HG03378 (cell line): ENCODE results near the gene PABPN1.

ENCODE experiments used
- ATAC-seq: cut with Tn5 transposase; IDR thresholded peaks from one replicate; pipeline ENCODE4 v1.9.1; 2021; ENCODE audit warnings: mild to moderate bottlenecking, moderate library complexity; ENCODE audit not compliant: unreplicated experiment

PABPN1 gene

DNA sequence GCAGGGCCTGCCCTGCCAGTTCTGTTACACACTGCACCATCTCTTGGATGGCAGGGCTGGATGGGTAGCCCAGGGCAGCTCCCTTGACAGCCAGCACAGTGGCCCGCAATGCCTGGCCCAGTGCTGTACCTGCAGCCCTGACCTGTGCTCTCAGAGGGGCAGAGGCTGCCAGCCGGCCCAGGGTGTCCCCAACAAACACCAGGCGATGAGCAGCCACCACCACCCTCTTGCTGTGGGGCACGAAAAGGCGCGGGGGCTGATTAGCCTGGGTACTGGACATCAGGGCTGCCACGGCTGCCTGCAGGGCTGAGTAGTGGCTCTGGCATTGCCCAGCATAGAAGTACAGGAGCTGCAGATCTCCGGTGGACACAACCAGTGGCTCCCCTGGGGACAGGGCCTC lies 36.0 kb downstream of the PABPN1 start:
- ATAC-seq: no peak

DNA sequence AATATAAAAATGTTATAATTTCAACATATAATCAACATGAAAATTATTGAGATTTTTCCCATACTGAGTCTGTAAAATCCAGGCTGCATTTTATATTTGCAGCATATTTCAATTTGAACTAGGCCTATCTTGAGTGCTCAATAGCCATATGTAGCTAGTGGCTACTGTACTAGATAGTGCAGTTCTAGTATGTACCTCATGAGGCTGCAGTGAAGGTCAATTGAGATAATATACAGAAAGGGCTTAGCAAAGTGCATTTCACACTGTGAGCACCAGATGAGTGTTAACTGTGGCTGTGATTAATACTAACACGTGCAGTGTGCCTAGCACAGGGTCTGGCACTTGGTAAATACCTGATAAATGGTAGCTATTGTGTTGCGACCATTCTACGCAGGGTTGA lies 36.8 kb downstream of the PABPN1 start:
- ATAC-seq: no peak

DNA sequence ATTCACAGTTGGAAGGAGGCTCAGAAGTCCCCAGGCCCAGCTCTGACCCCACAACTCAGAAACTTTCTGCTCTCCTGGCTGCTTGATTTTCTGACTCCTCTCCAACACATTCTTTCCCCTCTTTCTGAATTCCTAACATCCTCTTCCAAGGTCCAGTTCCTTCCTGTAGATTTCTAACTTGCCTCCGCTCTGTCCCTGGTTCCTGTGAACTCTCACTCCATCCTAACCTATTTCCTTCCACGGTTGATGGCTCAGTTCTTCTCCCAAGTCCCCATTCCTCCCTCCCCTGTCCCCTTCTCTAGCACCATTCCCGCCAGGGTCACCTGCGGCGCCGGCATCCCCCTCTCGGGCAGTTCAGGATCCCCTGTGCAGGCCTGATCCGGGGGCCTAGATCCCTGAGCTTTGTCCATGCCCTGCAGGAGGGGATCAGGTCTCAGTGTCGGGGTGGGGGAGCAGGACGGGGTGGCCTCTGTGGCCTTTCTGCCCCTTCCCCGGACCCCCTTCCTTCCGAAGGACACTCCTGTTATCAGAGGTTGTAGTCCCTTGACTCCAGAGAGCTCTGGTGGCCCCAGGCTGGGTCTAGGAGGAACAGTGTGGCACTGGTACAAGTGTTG lies 37.4 kb downstream of the PABPN1 start:
- ATAC-seq: no peak

DNA sequence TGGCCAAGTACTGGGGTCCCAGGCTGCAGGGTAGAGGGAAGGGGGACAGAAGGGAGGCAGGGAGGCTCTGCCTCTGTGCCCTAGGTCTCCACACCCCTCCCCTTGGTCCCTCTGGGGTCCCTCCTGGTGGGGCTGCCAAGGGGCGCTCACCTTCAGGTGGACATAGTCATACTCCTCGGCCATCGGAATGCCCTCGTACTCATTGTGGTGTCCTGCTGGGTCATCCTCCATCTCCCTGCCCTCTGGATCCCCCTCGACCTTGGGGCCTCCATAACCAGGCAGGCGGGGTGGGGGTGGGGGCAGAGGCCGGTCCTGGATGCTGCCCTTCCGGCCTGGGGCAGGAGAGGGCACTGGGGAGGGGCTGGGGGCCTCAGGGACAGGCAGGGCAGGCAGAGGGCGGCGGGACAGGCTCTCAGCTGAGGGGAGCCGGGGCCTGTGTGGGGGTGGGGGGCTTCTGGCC lies 37.9 kb downstream of the PABPN1 start:
- ATAC-seq: no peak

DNA sequence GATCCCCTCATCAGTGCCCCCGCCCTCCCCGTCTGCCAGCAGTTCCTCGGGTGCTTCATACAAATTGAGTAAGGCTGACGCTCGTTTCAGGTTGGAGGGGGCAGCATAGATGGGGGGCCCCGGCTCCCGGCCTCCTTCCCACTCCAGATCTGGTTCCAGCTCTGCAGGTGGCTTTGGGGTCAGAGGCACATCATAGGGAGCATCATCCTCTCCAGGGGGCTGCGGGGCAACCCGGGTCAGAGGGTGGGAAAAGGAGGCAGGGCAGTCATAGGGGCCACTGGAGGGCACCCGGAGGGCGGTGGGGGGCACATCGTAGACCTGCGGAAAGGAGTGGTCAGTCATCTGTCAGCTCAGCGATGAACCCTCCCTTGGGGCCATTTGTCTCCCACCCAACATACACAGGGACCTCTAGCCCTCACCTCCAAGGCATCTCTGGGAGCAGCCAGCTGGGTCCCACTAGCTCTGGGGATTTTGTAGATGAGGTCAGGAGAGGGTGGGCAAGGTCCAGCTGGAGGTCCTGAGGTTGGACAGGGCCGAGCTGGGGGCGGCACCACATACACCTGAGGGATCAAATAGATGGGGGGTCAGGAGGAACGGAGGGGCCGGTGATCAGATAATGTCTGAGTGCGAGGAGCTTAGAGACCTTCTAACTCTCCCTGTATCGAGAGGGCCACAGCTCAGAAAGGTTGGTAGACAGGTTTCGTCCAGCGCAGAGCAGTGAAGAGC lies 38.6 kb downstream of the PABPN1 start:
- ATAC-seq: no peak

DNA sequence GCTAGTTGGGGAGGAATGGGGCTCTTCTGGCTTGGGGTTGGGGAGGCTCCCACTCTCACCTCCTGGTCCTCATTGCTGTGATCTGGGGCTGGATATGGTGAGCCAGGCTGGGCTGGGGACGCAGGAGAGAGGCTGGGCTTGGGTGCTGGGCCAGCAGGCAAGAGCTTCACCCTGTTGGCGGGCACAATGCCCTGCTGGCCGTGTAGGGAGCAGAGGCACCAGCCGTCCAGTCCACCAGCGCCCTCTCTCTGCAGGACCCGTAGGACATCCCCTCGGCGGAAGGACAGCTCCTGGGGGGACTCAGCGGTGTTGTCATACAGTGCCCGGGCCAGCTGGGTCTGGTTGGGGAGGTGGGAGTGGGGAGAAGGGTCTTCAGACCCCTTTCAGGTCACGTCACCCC lies 39.2 kb downstream of the PABPN1 start:
- ATAC-seq: no peak

DNA sequence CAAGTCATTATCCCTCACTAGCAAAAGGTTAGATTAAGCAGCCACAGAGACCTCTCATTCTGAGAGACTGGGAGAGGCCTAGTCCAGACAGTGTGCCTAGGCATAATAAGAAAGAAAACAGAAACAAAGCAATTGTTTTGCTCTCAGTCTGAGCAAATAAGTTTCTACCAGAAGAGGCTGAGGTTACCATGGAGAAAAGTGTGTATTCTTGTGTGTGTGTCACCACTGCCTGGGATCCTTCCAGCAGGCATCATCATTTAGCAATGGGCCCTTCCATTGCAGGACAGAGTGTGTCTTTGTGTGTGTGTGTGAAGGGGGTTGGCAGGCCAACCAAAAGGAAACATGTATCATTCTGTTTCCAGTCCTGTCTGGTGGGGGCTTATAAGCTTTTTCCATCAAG lies 40.1 kb downstream of the PABPN1 start:
- ATAC-seq: no peak

DNA sequence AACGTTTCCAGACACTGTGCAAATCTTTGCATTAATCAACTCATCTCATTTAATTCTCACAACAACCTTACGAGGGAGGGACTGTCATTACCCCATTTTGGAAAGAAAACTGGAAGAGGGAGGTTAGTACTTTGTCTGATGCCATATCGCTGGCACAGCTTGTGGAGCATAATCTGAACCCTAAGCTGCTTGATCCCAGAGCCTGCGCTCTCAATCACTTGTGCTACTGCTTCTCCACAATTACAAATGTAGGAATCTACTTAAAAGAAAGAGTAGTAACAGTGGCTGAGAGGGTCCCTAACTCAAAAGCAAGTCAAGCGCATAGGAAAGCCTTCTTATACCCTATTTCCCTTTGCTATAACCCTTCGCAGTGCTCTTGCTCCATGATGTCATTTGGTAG lies 40.5 kb downstream of the PABPN1 start:
- no peak for ATAC-seq

DNA sequence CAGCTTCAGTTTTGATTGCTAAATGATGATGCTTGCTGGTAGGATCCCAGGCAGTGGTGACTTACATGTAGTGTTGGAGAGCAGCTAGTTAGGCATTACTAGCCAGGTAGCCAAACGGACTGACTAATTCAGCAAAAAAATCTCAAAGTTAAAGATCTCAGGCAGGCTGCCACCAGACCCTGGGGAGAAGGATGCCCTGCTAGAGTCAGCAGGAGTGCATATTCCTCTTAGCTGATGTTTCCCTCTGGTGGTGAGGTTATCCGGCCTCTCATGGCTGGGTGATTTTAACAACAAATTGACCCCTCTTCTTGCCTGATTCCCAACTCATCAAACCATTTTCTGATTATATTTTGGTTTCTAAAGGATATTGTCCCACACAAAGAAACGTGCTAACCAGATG lies 40.9 kb downstream of the PABPN1 start:
- ATAC-seq: no peak

DNA sequence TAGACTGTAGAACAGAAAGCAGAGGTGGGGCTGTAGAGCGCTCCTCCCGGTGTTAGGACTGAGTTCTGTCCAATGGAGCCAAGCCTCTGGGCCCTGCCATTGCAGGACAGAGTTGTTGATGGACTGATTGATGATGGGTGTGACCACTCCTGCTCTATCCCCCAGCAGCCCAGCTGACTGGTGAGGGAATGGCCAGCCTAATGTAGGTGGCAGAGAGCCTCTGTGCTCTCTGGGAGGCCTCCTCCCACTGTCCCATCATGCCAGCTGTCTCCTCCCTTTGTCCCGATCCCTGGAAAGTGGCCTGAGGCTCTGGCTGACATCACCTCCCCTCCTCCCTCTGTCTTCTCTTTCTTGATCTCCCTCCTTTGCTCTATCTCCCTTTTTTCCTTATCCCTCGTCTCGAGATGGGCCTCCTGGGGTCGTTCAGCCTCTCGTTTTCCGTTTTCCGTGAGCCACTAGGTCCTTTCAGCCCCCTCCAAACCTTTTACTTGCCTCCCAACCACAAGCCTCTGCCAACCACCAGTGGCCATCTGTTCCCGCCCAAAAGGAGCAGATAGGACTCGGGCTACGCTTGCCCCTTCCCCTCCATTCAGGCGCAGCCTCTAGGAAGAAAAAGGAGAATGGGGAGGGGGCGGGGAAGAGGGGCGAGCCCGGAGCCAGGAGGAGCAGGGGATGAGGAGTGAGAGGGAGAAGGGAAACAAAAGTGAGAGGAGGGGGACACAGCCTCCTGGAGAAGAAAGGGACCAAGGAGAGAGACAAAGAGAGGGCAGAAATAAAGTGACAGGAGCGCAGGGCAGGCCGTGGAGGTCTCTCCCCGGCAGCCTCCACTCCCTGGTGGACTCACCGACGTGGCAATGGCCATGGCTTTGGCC lies 43.1 kb downstream of the PABPN1 start:
- ATAC-seq: no peak

DNA sequence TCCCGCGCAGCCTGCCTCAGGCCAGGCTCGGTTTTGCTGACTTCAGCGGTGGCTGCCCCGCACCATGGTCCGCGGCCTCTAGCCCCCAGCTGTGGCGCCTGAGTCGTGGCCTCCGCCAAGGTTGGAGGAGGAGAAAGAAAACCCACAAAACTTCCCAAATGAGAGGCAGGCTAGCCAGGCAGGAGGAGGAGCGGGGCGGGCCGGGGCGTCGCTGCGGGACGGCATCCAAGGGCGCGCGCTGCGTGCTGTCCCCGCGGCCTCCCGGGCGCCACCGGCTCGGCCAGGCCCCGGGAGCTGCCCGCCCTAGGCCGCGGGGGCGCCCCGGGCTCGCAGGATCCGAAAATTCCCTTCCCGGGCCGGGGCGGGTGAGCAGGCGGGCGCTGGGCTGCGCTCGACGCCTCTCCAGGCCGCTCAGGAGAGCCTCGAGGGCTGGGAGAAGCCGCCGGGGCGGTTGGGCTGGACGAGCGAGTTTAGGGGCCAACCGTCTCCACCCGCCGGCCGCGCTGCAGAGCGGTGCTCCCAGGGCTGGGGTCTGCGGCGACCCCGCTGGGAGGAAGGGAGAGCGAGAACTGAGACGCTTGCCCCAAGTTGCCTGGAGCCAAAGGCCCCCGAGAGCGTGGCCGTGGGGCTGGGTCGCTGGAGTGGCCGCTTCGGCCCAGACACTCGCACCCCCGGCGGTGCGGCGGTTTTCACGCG lies 43.9 kb downstream of the PABPN1 start, which contains the start of gene EFS:
TSS of gene EFS (minus strand) at position 137 of the 696 bp plus-strand sequence. CDS start 147 bp downstream, outside the sequence.
- no peak for ATAC-seq

DNA sequence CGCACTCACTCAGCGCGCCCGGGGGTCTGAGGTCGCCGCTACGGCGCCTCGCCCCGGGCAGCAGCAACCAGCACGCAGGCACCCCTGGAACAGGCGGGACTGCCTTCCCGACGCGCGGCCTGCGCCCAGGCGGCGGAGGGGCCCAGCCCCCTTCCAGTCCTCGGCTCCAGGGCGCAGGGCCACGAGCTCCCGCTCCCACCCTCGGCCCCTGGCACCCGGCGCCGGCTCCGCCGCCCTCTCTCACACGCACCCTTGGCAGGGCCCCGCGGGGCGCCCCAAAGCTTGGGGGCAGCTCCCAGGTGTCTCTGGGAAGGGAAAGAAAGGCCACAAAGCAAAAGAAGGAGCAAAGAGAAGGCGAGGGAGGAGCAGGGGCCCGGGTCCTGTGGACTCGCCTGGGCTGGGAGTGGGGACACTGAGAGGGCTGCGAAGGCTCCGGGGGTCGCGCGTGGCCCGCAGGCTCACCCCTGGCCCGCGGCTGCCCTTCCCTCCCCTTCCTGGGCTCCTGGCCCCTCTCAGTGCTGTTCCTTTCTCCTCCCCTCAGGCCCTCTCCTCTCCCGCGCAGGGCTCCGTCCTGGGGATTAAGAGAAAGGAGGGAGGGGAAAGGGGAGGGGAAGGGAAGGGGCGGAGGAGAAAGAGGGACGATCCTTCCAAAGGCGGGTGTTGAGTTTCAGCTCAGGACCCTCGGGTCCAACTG lies 44.6 kb downstream of the PABPN1 start:
- ATAC-seq: no peak

DNA sequence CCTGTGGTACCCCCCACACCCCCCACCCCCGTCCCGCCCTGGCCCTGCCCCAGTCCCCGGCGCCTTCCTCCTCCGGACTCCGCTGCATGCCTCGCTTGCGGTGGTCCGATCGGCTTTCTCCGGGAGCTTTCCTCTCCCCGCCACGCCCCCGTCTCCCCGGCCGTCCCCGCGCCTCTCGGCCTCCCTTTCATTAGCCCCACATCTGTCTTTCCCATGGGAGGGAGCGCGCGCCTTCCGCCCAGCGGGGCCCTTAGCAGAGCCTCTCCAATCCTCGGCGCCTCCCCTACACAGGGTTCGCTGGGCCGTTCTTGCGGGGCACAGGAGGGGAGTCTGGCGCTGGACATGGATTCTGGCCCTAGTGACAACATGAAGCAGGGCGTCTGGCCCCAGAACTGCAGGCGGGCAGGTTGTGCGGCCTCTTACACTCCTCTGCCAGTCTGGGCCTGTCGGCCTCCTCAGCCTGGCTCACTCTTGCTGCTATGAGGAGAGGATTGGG lies 45.2 kb downstream of the PABPN1 start:
- ATAC-seq: no peak

DNA sequence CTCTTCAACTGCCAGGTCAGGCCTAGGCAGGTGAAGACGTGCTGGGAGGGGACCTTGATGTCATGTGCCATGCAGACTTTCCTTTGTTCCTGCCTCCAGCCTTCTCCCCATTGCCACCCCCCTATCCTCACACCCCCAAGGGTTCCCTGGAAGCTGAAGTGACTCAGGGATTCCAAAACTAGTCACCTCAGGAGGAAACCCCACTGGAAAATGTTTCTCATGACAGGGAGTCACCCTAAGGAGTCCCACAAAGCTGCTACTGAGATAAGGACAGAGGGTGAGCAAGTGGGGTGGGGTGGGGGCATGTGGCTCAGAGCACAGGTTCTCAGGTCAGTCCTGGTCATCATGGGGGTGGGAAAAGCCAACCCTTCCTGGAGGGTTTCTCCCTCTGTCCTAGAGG lies 49.0 kb downstream of the PABPN1 start:
- ATAC-seq: no peak

DNA sequence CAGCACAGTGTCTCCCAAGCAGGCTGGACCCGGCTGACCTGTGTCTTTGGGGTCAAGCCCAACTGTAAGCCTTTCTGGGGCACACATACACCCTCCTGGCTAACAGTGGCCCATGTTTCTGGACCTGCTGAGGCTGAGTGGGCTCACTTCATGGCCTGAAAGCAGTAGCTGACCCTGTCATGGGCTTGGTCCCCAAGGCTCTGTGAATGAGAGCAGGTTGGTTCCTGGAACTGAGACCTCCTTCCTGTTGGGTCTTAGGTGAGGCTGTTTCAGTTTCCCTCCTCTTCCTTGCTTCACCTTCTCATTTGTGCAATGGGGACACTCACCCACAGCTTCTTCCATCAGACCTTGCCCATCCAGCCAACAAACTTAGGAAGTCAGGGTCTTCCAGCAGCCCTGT lies 50.6 kb downstream of the PABPN1 start:
- ATAC-seq: no peak

DNA sequence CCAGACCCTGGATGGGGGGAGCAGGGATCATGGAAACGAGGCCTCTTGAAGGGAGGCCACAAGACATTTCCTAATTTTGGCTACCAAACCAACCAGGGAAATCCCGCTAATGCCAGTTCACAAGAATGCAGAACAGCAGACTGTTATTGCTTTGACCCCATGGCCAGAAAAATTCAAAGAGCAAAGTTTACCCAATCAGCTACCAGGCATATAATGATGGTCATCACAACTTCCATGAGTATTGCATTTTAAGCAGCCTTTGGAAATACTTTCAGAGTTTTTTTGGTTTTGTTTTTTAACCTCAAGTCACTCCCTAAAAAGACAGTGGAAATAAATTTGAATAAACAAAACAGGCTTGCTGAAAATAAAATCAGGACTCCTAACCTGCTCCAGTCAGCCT lies 51.3 kb downstream of the PABPN1 start, which contains the start of gene IL25:
TSS of gene IL25 (plus strand) at position 301 of the 400 bp plus-strand sequence.
- ATAC-seq: no peak

DNA sequence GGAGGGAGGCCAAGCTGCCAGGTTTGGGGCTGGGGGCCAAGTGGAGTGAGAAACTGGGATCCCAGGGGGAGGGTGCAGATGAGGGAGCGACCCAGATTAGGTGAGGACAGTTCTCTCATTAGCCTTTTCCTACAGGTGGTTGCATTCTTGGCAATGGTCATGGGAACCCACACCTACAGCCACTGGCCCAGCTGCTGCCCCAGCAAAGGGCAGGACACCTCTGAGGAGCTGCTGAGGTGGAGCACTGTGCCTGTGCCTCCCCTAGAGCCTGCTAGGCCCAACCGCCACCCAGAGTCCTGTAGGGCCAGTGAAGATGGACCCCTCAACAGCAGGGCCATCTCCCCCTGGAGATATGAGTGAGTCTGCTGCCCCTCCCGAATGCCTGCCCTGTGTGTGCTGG lies 51.8 kb downstream of the PABPN1 start:
- ATAC-seq: no peak
